H1 (cell line): Measurements from ENCODE around the gene CNN3. TPM values are rescaled to one million over a fixed set of nuclear protein-coding genes. Genes with fewer than 3 reads are reported as not detected.

Source experiments
- CTCF ChIA-PET: fragments of 300-600 bp; sonication (Branson Sonifier 250); formaldehyde crosslinking; loops from one replicate; lab custom pipeline; 2021; ENCODE audit not compliant: partially characterized antibody; lab: Charles Lee
- POLR2A ChIA-PET: fragments of 300-600 bp; sonication (Branson Sonifier 250); formaldehyde crosslinking; loops from one replicate; lab custom pipeline; 2021; ENCODE audit warnings: inconsistent platforms; ENCODE audit not compliant: partially characterized antibody; lab: Charles Lee
- DNase-seq, 2 experiments: peaks; one replicate each; pipeline versions ENCODE4 v3.0.0 to v3.0.0-alpha.2; 2010 to 2022; ENCODE audit warnings: low spot score in 2 of 2, low read depth in 1 of 2, mixed read lengths in 1 of 2
- FAIRE-seq: peaks from 2 replicates; lab custom pipeline; 2011; peaks lifted over from hg19 to GRCh38; lab: Jason Lieb, UNC
- H2AFZ ChIP-seq: 2 replicates; pipeline ENCODE4 v1.8.1; 2012; ENCODE audit warnings: low read length, inconsistent platforms
- H2AK5ac ChIP-seq: 2 replicates; pipeline ENCODE4 v1.6.1; 2013; ENCODE audit warnings: low read depth, low read length
- H2BK120ac ChIP-seq: replicated peaks from 2 replicates; pipeline ENCODE3; 2013; ENCODE audit warnings: low read depth, low read length, inconsistent platforms
- H2BK12ac ChIP-seq: 2 replicates; pipeline ENCODE4 v1.6.1; 2013; ENCODE audit warnings: low read depth, low read length
- H2BK15ac ChIP-seq: 2 replicates; pipeline ENCODE4 v1.6.1; 2013; ENCODE audit warnings: low read length
- H2BK20ac ChIP-seq: 2 replicates; pipeline ENCODE4 v1.6.1; 2013; ENCODE audit warnings: low read length
- H2BK5ac ChIP-seq: 2 replicates; pipeline ENCODE4 v1.6.1; 2013; ENCODE audit warnings: low read depth, low read length
- H3K14ac ChIP-seq: 2 replicates; pipeline ENCODE4 v1.6.1; 2013; ENCODE audit warnings: inconsistent platforms; ENCODE audit not compliant: insufficient read length
- H3K18ac ChIP-seq: 2 replicates; pipeline ENCODE4 v1.6.1; 2013; ENCODE audit warnings: low read length; ENCODE audit errors: extremely low read depth
- H3K23ac ChIP-seq: 2 replicates; pipeline ENCODE4 v1.6.1; 2013; ENCODE audit warnings: inconsistent platforms; ENCODE audit not compliant: insufficient read length
- H3K23me2 ChIP-seq: 2 replicates; pipeline ENCODE4 v1.6.1; 2013; ENCODE audit warnings: low read depth, low read length
- H3K27ac ChIP-seq: 2 replicates; pipeline ENCODE4 v1.6.1; 2011; ENCODE audit warnings: low read depth, low read length, inconsistent platforms
- H3K27me3 ChIP-seq, 4 experiments: replicated peaks in 1 of 4; 1 replicate in 1 of 4; 2 replicates in 3 of 4; pipeline versions ENCODE4 v1.6.1 to v1.8.1; 2011 to 2013; ENCODE audit warnings: low read length in 3 of 4, mild to moderate bottlenecking in 3 of 4, inconsistent platforms in 2 of 4, mixed read lengths in 2 of 4, moderate library complexity in 1 of 4; ENCODE audit not compliant: control insufficient read depth in 3 of 4, insufficient read depth in 3 of 4; ENCODE audit errors: extremely low read depth in 1 of 4
- H3K36me3 ChIP-seq, 4 experiments: 2 replicates each; pipeline versions ENCODE4 v1.6.1 to v1.8.1; 2011 to 2013; ENCODE audit warnings: mild to moderate bottlenecking in 4 of 4, low read length in 3 of 4, moderate library complexity in 2 of 4, control low read depth in 1 of 4, inconsistent platforms in 1 of 4; ENCODE audit not compliant: insufficient read depth in 4 of 4, control insufficient read depth in 2 of 4
- H3K4ac ChIP-seq: replicated peaks from 2 replicates; pipeline ENCODE3; 2013; ENCODE audit warnings: low read length, low read depth, mixed read lengths, inconsistent platforms; ENCODE audit not compliant: insufficient read length
- H3K4me1 ChIP-seq, 4 experiments: replicated peaks in 1 of 4; 1 replicate in 1 of 4; 2 replicates in 3 of 4; pipeline versions ENCODE4 v1.6.1 to v1.8.1; 2011 to 2013; ENCODE audit warnings: low read length in 3 of 4, inconsistent platforms in 2 of 4, mixed read lengths in 1 of 4; ENCODE audit not compliant: insufficient read depth in 4 of 4, control insufficient read depth in 3 of 4
- H3K4me2 ChIP-seq, 2 experiments: 2 replicates each; pipeline versions ENCODE4 v1.6.1 to v1.8.1; 2011 to 2013; ENCODE audit warnings: low read depth in 2 of 2, low read length in 2 of 2, control low read depth in 1 of 2, inconsistent platforms in 1 of 2, mild to moderate bottlenecking in 1 of 2; ENCODE audit not compliant: insufficient read depth in 1 of 2
- H3K4me3 ChIP-seq, 4 experiments: fragments of 200-600, 300-600 bp in 1 of 4; sonication (generic), shearing (Covaris generic), sonication (Bioruptor Twin) in 1 of 4; 2 replicates each; pipeline versions ENCODE4 v1.5.1 to v1.8.1; 2011 to 2016; ENCODE audit warnings: low read length in 4 of 4, low read depth in 3 of 4, control low read depth in 2 of 4, inconsistent platforms in 2 of 4, mild to moderate bottlenecking in 2 of 4, mixed read lengths in 1 of 4, moderate library complexity in 1 of 4; ENCODE audit not compliant: insufficient read depth in 2 of 4; ENCODE audit errors: extremely low read depth in 1 of 4
- H3K56ac ChIP-seq: replicated peaks from 2 replicates; pipeline ENCODE3; 2013; ENCODE audit warnings: low read depth, mild to moderate bottlenecking, mixed read lengths, low read length, inconsistent platforms; ENCODE audit not compliant: insufficient read length
- H3K79me1 ChIP-seq: 2 replicates; pipeline ENCODE4 v1.6.1; 2013; ENCODE audit warnings: low read depth, low read length, control low read depth
- H3K79me2 ChIP-seq, 2 experiments: 2 replicates each; pipeline versions ENCODE4 v1.6.1 to v1.8.1; 2012 to 2013; ENCODE audit warnings: low read length in 2 of 2, mild to moderate bottlenecking in 2 of 2, inconsistent platforms in 1 of 2; ENCODE audit not compliant: insufficient read depth in 2 of 2, control insufficient read depth in 1 of 2
- H3K9ac ChIP-seq, 4 experiments: replicated peaks in 1 of 4; 1 replicate in 1 of 4; 2 replicates in 3 of 4; pipeline versions ENCODE4 v1.6.1 to v1.8.1; 2011 to 2013; ENCODE audit warnings: low read depth in 3 of 4, low read length in 3 of 4, control low read depth in 2 of 4, mild to moderate bottlenecking in 2 of 4, moderate library complexity in 2 of 4, inconsistent platforms in 1 of 4; ENCODE audit errors: extremely low read depth in 1 of 4
- H3K9me3 ChIP-seq, 2 experiments: 2 replicates each; pipeline versions ENCODE4 v1.6.1 to v1.8.1; 2012 to 2013; ENCODE audit warnings: mild to moderate bottlenecking in 2 of 2, moderate library complexity in 2 of 2, control low read depth in 1 of 2, inconsistent platforms in 1 of 2, low read depth in 1 of 2, low read length in 1 of 2, mixed read lengths in 1 of 2; ENCODE audit not compliant: insufficient read depth in 2 of 2
- H4K20me1 ChIP-seq, 2 experiments: replicated peaks in 1 of 2; 2 replicates each; pipeline versions ENCODE3 to v1.8.1; 2011 to 2013; ENCODE audit warnings: inconsistent platforms in 2 of 2, low read length in 2 of 2, mild to moderate bottlenecking in 1 of 2; ENCODE audit not compliant: insufficient read depth in 2 of 2, control insufficient read depth in 1 of 2
- H4K5ac ChIP-seq: 2 replicates; pipeline ENCODE4 v1.6.1; 2013; ENCODE audit warnings: low read length, low read depth, mixed read lengths, inconsistent platforms; ENCODE audit not compliant: insufficient read length
- H4K8ac ChIP-seq: 2 replicates; pipeline ENCODE4 v1.8.0; 2013; ENCODE audit warnings: mild to moderate bottlenecking, moderate library complexity, low read length, inconsistent platforms; ENCODE audit not compliant: insufficient read depth; ENCODE audit errors: extremely low read depth
- H4K91ac ChIP-seq: replicated peaks from 2 replicates; pipeline ENCODE3; 2013; ENCODE audit warnings: low read length, mixed read lengths, inconsistent platforms; ENCODE audit not compliant: insufficient read length
- BCL11A ChIP-seq, 2 experiments: IDR thresholded peaks; one replicate each; pipeline ENCODE4 v1.6.1; 2011; ENCODE audit warnings: low read depth in 2 of 2, low read length in 2 of 2, mild to moderate bottlenecking in 2 of 2
- CHD2 ChIP-seq: IDR thresholded peaks from 2 replicates; pipeline ENCODE4 v1.6.1; 2012; ENCODE audit warnings: low read length, improper control_type of control experiment
- JUN ChIP-seq: IDR thresholded peaks from 2 replicates; pipeline ENCODE4 v1.6.1; 2011; ENCODE audit warnings: low read depth, mild to moderate bottlenecking, improper control_type of control experiment, low read length
- POU5F1 ChIP-seq: IDR thresholded peaks from 2 replicates; pipeline ENCODE4 v1.6.1; 2011; ENCODE audit warnings: low read depth, mild to moderate bottlenecking, low read length, moderate library complexity
- RBBP5 ChIP-seq: IDR thresholded peaks from 2 replicates; pipeline ENCODE4 v1.7.1; 2012; ENCODE audit warnings: low read depth, mild to moderate bottlenecking, inconsistent platforms, low read length, moderate library complexity, borderline replicate concordance
- SIN3A ChIP-seq, 2 experiments: IDR thresholded peaks in 1 of 2; conservative IDR thresholded peaks in 1 of 2; 2 replicates each; pipeline ENCODE4 v1.6.1; 2011 to 2012; ENCODE audit warnings: low read length in 2 of 2, improper control_type of control experiment in 1 of 2, low read depth in 1 of 2, mild to moderate bottlenecking in 1 of 2
- SP4 ChIP-seq: IDR thresholded peaks from 2 replicates; pipeline ENCODE4 v1.6.1; 2012; ENCODE audit warnings: low read length, inconsistent platforms
- TBP ChIP-seq: IDR thresholded peaks from 2 replicates; pipeline ENCODE4 v1.6.1; 2011; ENCODE audit warnings: low read depth, low read length, improper control_type of control experiment
- WGBS, 2 experiments: shearing (Covaris generic) in 1 of 2; methylation state at CpG; one replicate each; pipeline versions ENCODE4 v1.1.6 to v1.1.7; 2013 to 2015; ENCODE audit warnings: low lambda C conversion rate in 2 of 2, mixed read lengths in 2 of 2, inconsistent platforms in 1 of 2, low coverage in 1 of 2, missing lambda C conversion rate in 1 of 2; ENCODE audit not compliant: insufficient replicate concordance in 2 of 2, insufficient coverage in 1 of 2, insufficient read length in 1 of 2; ENCODE audit errors: extremely low coverage in 1 of 2, missing lambda C conversion rate in 1 of 2; 5-methylcytosine and 5-hydroxymethylcytosine counted together
- polyA plus RNA-seq, 7 experiments: library from polyadenylated mRNA; depleted of rRNA in 3 of 7; stranded (reverse) in 5 of 7; unstranded in 2 of 7; fragments of >200 nt in 5 of 7; fragments of 200-250 nt in 2 of 7; gene quantifications; 1 replicate in 5 of 7; 2 replicates in 1 of 7; 4 replicates in 1 of 7; pipeline versions ENCODE4 v1.2.1 to v1.2.3, GENCODE V29; 2011 to 2013; ENCODE audit warnings: missing spikeins in 2 of 7, mixed read lengths in 2 of 7
- total RNA-seq: library from RNA; stranded (reverse); fragmentation: NEBNext Ultra II Directional; extraction: Animal tissue kit (Norgen Biotek cat#: 25700); gene quantifications from 2 replicates; pipeline ENCODE4 v1.2.1, GENCODE V29; 2021

The CNN3 gene
- total and polyA plus RNA-seq, 2 of the 8 experiments (the other 6 are each of a cell fraction or from before 2014, with no cell fraction given): 134 to 266 TPM

GRCh38 chr1:94858276-94858675 is 68.6 kb downstream of the CNN3 start:
- H2BK20ac ChIP-seq: no peak overlapping the region
- H3K9me3 ChIP-seq: no peaks in the 10 kb centered on the region
- no peak overlapping the region for H2BK15ac ChIP-seq
- no peak overlapping the region for H3K23ac ChIP-seq
- H3K9ac ChIP-seq: no peak overlapping the region
- H2AK5ac ChIP-seq: no peak overlapping the region
- H3K27ac ChIP-seq: no peak overlapping the region
- no peak overlapping the region for H4K8ac ChIP-seq
- ChIA-PET POLR2A (no interaction called here), CTCF (interaction anchor here (1.0 to 1.8 kb wide), 2 partner anchors 17 to 185 kb away, joined by 7 to 9 read pairs; no protein-coding TSS in a partner anchor)
- DNase-seq (no peak), FAIRE-seq (no peak)
- no peaks in the 10 kb centered on the region for H3K79me2 ChIP-seq
- peaks cover 2 to 15% (median 7%) of the 10 kb centered on the region in 4 experiments; a peak in 4 of 7 replicates for H3K4me1 ChIP-seq
- H3K18ac ChIP-seq: no peak overlapping the region
- H2BK12ac ChIP-seq: no peak overlapping the region
- H2AFZ ChIP-seq: no peak overlapping the region
- H4K5ac ChIP-seq: no peak overlapping the region
- no peaks in the 10 kb centered on the region for H3K36me3 ChIP-seq
- 89% methylated on average over 2 of the region's 2 CpGs; no CpG with 5 or more reads in 1 of the 2 experiments for WGBS, 2 experiments
- no peak overlapping the region for H3K4ac ChIP-seq
- no peak overlapping the region for H3K56ac ChIP-seq
- no peaks in the 10 kb centered on the region for H4K20me1 ChIP-seq
- no peaks in the 10 kb centered on the region for H3K79me1 ChIP-seq
- no peak for TF ChIP-seq RBBP5
- no peak for TF ChIP-seq JUN
- TF ChIP-seq SP4: no peak
- no peak for TF ChIP-seq TBP
- no peak for TF ChIP-seq BCL11A (IDR thresholded peaks at IDR 0.05; ENCODE audit: low read depth in 2 of 2, low read length in 2 of 2)
- TF ChIP-seq CHD2: no peak
- TF ChIP-seq POU5F1: no peak
- no peak for TF ChIP-seq SIN3A (conservative IDR thresholded peaks at IDR 0.05 in 1 of 2, IDR thresholded peaks at IDR 0.05 in 1 of 2; ENCODE audit: low read depth in 1 of 2, low read length in 2 of 2)
- no peaks in the 10 kb centered on the region for H3K23me2 ChIP-seq
- H2BK5ac ChIP-seq: no peak overlapping the region
- peaks cover 0 to 5% (median 2%) of the 10 kb centered on the region in 4 experiments; a peak in 3 of 7 replicates for H3K27me3 ChIP-seq
- H3K14ac ChIP-seq: no peak overlapping the region
- no peak overlapping the region for H3K4me3 ChIP-seq
- H3K4me2 ChIP-seq: no peak overlapping the region
- no peak overlapping the region for H4K91ac ChIP-seq
- no peak overlapping the region for H2BK120ac ChIP-seq
